PFSK-1 (cell line): ENCODE results near the gene ABHD12.

Experiments used
- FOXP2 ChIP-seq: optimal IDR thresholded peaks from 2 replicates; pipeline ENCODE3; 2011; ENCODE audit warnings: borderline replicate concordance, control low read depth, inconsistent platforms; ENCODE audit not compliant: insufficient read depth; ENCODE audit errors: extremely low read length, extremely low read depth
- POLR2AphosphoS5 ChIP-seq: IDR thresholded peaks from 2 replicates; pipeline ENCODE4 v1.6.1; 2012; ENCODE audit warnings: low read depth, mild to moderate bottlenecking, control low read depth, low read length, moderate library complexity
- REST ChIP-seq, 2 experiments: IDR thresholded peaks; 2 replicates each; pipeline versions ENCODE4 v1.6.1 to v1.8.0; 2011 to 2012; ENCODE audit warnings: low read depth in 2 of 2, low read length in 2 of 2, control low read depth in 1 of 2, inconsistent platforms in 1 of 2, mild to moderate bottlenecking in 1 of 2, moderate library complexity in 1 of 2; ENCODE audit not compliant: insufficient read depth in 1 of 2
- SIN3A ChIP-seq: IDR thresholded peaks from 2 replicates; pipeline ENCODE4 v1.6.1; 2012; ENCODE audit warnings: mild to moderate bottlenecking, low read length, moderate library complexity, borderline replicate concordance; ENCODE audit not compliant: insufficient read depth
- TAF1 ChIP-seq: IDR thresholded peaks from 2 replicates; pipeline ENCODE4 v1.6.1; 2012; ENCODE audit warnings: low read length, control low read depth, borderline replicate concordance; ENCODE audit not compliant: insufficient read depth

ABHD12 gene

GRCh38 chr20:25339608-25340007, 51.0 kb downstream of the ABHD12 start:
- TF ChIP-seq REST (IDR thresholded peaks at IDR 0.05; ENCODE audit: insufficient read depth in 1 of 2, low read depth in 2 of 2, low read length in 2 of 2) (no peak), FOXP2 (no peak), SIN3A (no peak), POLR2AphosphoS5 (no peak), TAF1 (no peak)

GRCh38 chr20:25338112-25339023, 52.3 kb downstream of the ABHD12 start:
- TF ChIP-seq TAF1 = no peak
- TF ChIP-seq SIN3A = no peak
- TF ChIP-seq POLR2AphosphoS5 = no peak
- no peak for TF ChIP-seq FOXP2
- no peak for TF ChIP-seq REST (IDR thresholded peaks at IDR 0.05; ENCODE audit: insufficient read depth in 1 of 2, low read depth in 2 of 2, low read length in 2 of 2)

- TF ChIP-seq TAF1 = no peak
- no peak for TF ChIP-seq SIN3A
- TF ChIP-seq POLR2AphosphoS5 = no peak
- no peak for TF ChIP-seq REST (IDR thresholded peaks at IDR 0.05; ENCODE audit: insufficient read depth in 1 of 2, low read depth in 2 of 2, low read length in 2 of 2)
- no peak for TF ChIP-seq FOXP2
Observed at GRCh38 chr20:25336561-25337422, 53.8 kb downstream of the ABHD12 start.

- TF ChIP-seq REST (IDR thresholded peaks at IDR 0.05; ENCODE audit: insufficient read depth in 1 of 2, low read depth in 2 of 2, low read length in 2 of 2) = no peak
- no peak for TF ChIP-seq POLR2AphosphoS5
- no peak for TF ChIP-seq TAF1
- TF ChIP-seq SIN3A = no peak
- no peak for TF ChIP-seq FOXP2
Observed at GRCh38 chr20:25328954-25329498, 61.6 kb downstream of the ABHD12 start.
